Measurements from ENCODE around the gene KCNQ5. TPM values are rescaled to one million over a fixed set of nuclear protein-coding genes. Genes with fewer than 3 reads are reported as not detected.
"Not testable (repeated sequence)": the region's sequence is repeated elsewhere in the genome, so short reads cannot be mapped to it uniquely, and the experiment has no call there.

KCNQ5 gene
- total RNA-seq, 1 donor from 2014 or later: 10.1 TPM

DNA sequence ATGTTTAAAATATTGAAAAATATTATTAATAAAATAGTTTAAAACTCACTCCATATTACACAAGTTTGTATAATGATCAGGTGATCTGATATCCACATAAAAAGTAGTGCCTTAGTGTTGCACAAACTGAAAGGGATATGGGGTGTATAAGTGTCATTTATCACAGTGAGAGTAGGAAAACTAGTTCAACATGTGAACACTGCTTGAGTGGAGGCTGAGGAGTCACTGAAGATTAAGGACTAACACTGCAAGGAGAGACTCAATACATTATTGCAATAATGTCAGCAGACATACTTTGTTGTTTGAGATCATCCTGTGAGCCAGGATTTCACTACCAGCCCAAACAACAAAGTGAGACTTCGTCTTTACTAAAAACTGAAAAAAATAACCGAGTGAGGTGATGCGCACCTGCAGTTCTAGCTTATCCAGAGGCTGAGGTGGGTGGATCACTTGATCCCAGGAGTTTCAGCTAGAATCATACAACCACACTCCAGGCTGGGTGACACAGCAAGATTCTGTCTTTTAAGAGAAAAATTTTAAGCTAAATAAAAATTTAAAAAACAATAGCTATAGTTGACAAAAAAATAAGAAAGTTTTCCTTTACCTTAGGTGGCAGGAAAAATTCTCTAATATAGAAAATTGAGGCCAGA lies 605.9 kb downstream of the KCNQ5 start:
- CTCF ChIA-PET: no interaction called here
- ATAC-seq (ENCODE audit: low read depth): no peak
- peaks cover 1% of the 10 kb centered on the region for H3K27me3 Mint-ChIP-seq
- H3K4me1 Mint-ChIP-seq: peaks cover 6% of the 10 kb centered on the region
- no peaks in the 10 kb centered on the region for H3K36me3 Mint-ChIP-seq (ENCODE audit: low read depth)
- no peak for TF ChIP-seq CTCF (IDR thresholded peaks at IDR 0.05)
- H3K9me3 Mint-ChIP-seq: no peaks in the 10 kb centered on the region
- DNase-seq: no peak
- no peak overlapping the region for H3K4me3 Mint-ChIP-seq
- POLR2A ChIA-PET: interaction anchor here (0.6 to 0.7 kb wide), 2 partner anchors 605 to 1083 kb away, joined by 4 read pairs; no protein-coding TSS in a partner anchor
- intact Hi-C loops (cut with micrococcal nuclease): no loop called here
- no peak overlapping the region for H3K27ac Mint-ChIP-seq

DNA sequence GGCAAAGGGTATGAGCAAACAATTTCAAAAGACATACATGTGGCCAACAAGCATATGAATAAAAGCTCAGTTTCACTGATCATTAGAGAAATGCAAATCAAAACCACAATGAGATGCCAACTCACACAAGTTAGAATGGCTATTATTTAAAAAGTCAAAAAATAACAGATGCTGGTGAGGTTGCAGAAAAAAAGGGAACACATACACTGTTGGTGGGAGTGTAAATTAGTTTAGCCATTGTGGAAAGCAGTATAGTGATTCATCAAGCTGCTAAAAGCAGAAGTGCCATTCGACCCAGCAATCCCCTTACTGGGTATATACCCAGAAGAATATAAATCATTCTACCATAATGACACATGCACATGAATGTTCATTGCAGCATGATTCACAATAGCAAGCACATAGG lies 610.1 kb downstream of the KCNQ5 start:
- H3K4me1 Mint-ChIP-seq: peaks cover 6% of the 10 kb centered on the region
- TF ChIP-seq CTCF (IDR thresholded peaks at IDR 0.05): no peak
- H3K27me3 Mint-ChIP-seq: peaks cover 1% of the 10 kb centered on the region
- no peaks in the 10 kb centered on the region for H3K36me3 Mint-ChIP-seq (ENCODE audit: low read depth)
- H3K4me3 Mint-ChIP-seq: no peak overlapping the region
- H3K27ac Mint-ChIP-seq: no peak overlapping the region
- DNase-seq (no peak), ATAC-seq (ENCODE audit: low read depth) (peak; percentile 66)
- H3K9me3 Mint-ChIP-seq: no peaks in the 10 kb centered on the region
- ChIA-PET CTCF (no interaction called here), POLR2A (no interaction called here)
- intact Hi-C loops (cut with micrococcal nuclease): no loop called here

- POLR2A ChIA-PET: interaction anchor here (0.6 kb wide), 1 partner anchor 418 kb away, joined by 10 read pairs; no protein-coding TSS in a partner anchor
- peaks cover 1% of the 10 kb centered on the region for H3K27me3 Mint-ChIP-seq
- H3K4me1 Mint-ChIP-seq: peaks cover 6% of the 10 kb centered on the region
- CTCF ChIA-PET: no interaction called here
- DNase-seq: no peak
- ATAC-seq (ENCODE audit: low read depth): no peak
- H3K27ac Mint-ChIP-seq: no peak overlapping the region
- no peaks in the 10 kb centered on the region for H3K9me3 Mint-ChIP-seq
- H3K36me3 Mint-ChIP-seq (ENCODE audit: low read depth): no peaks in the 10 kb centered on the region
- H3K4me3 Mint-ChIP-seq: no peak overlapping the region
- TF ChIP-seq CTCF (IDR thresholded peaks at IDR 0.05): no peak
- intact Hi-C loops (cut with micrococcal nuclease): no loop called here
Observed at GRCh38 chr6:73233048-73233447, 611.2 kb downstream of the KCNQ5 start.

DNA sequence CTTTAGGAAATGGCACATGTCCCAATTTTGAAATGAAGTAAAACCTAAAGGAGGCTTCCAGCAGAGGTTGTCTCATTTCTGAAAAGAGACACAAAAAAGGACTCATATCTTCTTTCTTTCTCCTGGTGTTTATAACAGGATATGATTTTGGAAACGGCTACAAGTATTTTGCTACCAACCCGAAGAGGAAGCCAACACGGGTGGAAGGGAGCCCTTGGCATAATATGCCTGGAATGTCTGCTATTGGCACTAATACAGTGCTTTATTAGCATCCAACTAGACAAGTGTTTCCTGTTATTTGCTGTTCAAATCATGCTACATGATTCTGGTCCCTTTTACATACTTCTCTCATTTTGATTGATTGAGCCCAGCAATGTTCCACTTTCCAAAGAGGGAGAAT lies 612.1 kb downstream of the KCNQ5 start:
- H3K4me1 Mint-ChIP-seq; intact Hi-C loops (cut with micrococcal nuclease); H3K27me3 Mint-ChIP-seq; H3K9me3 Mint-ChIP-seq; CTCF ChIA-PET; H3K27ac Mint-ChIP-seq; H3K36me3 Mint-ChIP-seq (ENCODE audit: low read depth); DNase-seq; ATAC-seq (ENCODE audit: low read depth); POLR2A ChIA-PET; H3K4me3 Mint-ChIP-seq: not testable (repeated sequence)

DNA sequence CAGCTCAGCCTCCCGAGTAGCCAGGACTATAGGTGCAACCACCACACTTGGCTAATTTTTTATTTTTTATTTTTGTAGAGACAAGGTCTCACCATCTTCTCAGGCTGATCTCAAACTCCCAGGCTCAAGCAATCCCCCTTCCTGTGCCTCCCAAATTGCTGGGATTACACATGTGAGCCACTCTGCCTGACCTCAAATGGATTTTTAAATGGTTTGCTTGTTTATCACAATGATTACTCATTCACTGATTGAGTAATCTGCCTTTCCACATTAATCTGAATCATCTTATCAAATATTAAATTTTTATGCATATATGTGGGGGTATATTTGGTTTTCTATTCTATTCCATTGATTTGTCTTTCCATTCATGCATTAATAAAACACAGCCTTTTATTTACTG lies 612.9 kb downstream of the KCNQ5 start:
- H3K27me3 Mint-ChIP-seq: no peaks in the 10 kb centered on the region
- peaks cover 6% of the 10 kb centered on the region for H3K4me1 Mint-ChIP-seq
- ATAC-seq (ENCODE audit: low read depth) (no peak), DNase-seq (no peak)
- no peak overlapping the region for H3K27ac Mint-ChIP-seq
- ChIA-PET POLR2A (no interaction called here), CTCF (no interaction called here)
- H3K36me3 Mint-ChIP-seq (ENCODE audit: low read depth): no peaks in the 10 kb centered on the region
- no peaks in the 10 kb centered on the region for H3K9me3 Mint-ChIP-seq
- TF ChIP-seq CTCF (IDR thresholded peaks at IDR 0.05): no peak
- no peak overlapping the region for H3K4me3 Mint-ChIP-seq
- intact Hi-C loops (cut with micrococcal nuclease): no loop called here

Data from activated B cell treated with CpG ODN at 0.5 μM for 24 hours (primary cell).